CD4-positive, alpha-beta T cell treated with Interleukin-4 for 4 hours (primary cell): ENCODE measurements around the gene BCKDK.
"Not testable (repeated sequence)": the region's sequence is repeated elsewhere in the genome, so short reads cannot be mapped to it uniquely, and the experiment has no call there.

Source experiments
- DNase-seq: peaks from one replicate; pipeline ENCODE4 v3.0.0-alpha.2; 2020

Gene BCKDK

DNA sequence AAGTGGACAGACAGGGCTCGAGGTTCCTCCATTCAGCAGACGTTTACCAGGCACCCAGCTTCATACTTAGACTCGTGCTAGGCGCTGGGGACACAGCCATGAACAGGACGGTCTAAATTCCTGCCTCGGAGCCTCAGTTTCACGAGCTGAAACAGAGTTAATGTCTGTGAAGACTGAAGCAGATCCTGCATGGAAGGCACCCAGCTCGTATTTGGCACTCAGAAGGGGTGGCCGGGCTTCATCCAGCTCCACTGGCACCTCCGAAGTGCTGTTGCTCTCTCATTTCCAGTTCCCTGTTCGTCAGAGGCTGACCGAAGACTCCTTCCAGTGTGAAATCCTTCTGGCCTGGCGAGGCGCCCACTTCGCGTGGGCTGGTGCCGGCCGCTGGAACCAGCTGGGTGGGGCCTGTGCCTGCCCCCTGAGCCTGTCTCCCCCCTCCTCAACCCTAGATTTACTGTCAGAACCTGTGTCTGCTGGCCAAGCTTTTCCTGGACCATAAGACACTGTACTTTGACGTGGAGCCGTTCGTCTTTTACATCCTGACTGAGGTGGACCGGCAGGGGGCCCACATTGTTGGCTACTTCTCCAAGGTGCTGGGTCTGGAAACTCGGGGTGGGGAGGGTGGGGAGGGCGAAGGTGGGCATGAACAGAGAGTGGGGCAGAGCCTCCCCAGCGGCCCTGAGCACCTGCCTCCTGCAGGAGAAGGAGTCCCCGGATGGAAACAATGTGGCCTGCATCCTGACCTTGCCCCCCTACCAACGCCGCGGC is 21.6 kb downstream of the BCKDK start:
- DNase-seq, result no peak

GRCh38 chr16:31130336-31130891 is 22.2 kb downstream of the BCKDK start:
- DNase-seq, result no peak

- DNase-seq, result no peak
Measured at GRCh38 chr16:31130899-31131298, 22.7 kb downstream of the BCKDK start.

DNA sequence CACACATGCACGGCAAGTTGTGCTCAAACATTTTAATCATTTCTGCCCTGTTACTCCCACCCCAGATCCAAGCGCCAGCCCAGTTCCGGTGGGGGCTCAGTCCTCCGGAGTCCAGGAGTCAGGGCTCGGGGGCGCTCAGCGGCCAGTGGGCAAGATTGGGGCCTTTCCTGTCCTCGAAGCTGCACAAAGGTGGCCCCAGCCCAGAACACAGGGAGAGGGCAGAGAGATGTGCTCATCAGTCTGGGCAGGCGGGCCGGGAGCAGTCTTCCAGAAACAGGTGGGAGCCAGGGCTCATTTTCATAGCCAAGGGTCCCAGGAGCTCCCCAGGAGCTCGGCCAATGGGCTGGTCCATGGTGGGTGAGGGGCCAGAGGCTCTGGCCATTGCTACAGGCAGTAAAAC is 23.2 kb downstream of the BCKDK start:
- no peak for DNase-seq

DNA sequence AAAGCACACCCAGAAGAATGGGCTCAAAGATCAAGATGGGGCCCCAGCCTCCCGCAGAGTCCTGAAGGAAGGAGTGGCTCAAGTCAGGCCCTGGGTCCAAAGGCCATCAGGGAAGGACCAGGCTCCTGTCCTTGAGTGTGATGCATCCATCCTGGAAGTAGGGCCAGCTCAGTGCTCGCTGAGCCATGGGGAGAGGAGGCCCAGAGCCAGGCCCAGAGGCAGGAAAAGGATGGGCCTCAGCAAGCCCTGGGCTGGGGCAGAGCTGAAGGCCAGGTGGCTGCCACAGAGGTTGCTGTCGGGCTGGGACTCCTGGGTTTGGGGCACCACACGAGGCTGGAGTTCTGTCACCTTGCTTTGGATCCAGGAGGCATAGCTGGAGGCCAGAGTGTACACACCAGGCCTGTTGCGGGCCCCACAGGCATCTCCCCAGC is 23.7 kb downstream of the BCKDK start:
- DNase-seq, result no peak

DNA sequence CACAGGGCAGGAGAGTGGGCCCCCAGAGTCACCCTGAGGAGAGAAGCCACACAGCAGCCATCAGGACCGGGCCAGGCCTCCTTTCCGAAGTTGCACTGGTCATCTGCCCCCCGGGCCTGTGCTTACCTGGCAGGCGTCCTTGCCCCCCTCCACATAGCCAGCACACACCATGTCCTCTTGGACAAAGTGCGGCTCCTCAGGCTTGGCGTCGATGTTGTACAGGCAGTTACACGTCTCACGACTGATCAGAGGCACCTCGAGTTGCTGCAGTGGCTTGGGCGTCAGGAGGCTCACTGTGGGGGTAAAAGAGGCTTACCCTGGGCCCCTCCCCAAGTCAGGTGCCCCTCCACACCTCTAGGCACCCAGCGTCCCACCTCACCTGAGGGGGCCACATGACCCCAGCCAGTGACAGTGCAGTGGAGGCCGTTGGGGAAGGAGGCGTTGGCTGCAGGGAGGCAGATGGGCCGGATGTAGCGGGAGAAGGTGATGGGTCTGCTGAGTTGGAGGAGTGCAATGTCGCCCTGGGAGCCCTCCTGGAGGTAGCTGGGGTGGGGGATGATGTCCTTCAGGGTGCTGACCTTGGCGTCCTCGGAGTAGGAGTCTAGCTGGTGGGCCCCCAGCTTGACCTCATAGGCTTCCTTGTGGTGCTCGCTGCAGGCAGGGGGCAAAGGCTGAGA is 24.3 kb downstream of the BCKDK start:
- no peak for DNase-seq

GRCh38 chr16:31133046-31133501 is 24.9 kb downstream of the BCKDK start:
- DNase-seq, result no peak

DNA sequence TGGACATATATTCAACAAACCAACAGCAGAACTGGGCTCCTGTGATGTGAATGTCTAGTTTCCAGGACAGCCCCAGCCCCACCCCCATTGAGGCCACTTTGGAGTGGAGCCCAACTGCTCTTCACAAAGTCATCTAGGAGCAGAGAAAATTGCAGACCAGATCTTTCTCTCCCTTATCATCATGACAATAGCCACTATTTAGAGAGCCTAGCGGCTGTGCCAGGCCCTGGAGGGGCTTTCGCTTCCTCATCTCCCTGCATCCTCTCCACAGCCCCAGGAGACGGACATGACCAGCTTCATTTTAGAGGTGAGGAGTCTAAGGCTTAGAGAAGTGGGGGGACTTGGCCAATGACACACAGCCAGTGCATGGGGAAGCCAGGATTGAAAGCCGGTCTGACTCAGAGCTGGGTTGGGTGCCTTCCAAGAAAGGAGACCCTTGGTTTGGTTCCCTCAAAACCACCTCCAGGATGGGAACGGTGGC is 25.9 kb downstream of the BCKDK start:
- no peak for DNase-seq

DNA sequence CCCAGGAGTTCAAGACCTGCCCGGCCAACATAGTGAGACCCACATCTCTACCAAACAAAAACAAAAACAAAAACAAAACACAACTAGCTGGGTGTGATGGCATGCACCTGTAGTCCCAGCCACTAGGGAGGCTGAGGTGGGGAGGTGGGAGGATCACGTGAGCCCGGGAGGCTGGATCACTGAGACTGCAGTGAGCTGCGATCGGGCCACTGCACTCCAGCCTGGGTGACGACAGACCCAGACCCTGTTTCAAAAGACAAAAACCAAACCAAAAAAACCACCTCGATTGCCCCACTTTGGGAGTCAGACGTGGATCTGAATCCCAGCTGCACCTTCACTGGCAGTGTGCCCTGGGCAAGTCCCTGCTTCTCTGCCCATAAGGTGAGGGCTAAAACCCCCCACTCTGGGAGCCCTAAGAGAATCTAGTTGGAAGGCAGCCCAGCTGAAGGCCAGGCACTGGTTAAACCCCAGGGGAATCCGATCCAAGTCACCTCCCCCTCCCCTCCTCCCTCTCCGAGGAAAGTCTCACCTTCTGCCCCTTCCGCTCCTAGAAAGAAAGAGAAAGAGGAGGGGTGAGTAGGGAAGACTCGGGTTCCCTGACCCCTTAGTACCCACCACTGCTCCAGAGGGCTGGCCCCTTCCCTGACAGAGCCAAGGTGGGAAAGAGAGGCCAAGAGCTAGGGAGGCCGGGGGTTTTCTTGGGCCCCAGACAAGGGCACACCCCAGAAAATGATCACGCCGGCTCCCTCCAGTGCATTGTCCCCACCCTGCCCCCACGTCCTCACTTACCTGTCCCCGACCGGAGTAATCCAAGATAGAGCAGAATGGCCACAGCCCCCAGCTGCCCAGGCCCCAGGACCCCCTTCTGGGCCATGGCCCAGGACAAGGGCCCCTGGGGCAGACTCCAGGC is 26.7 kb downstream of the BCKDK start:
- DNase-seq, result no peak

DNA sequence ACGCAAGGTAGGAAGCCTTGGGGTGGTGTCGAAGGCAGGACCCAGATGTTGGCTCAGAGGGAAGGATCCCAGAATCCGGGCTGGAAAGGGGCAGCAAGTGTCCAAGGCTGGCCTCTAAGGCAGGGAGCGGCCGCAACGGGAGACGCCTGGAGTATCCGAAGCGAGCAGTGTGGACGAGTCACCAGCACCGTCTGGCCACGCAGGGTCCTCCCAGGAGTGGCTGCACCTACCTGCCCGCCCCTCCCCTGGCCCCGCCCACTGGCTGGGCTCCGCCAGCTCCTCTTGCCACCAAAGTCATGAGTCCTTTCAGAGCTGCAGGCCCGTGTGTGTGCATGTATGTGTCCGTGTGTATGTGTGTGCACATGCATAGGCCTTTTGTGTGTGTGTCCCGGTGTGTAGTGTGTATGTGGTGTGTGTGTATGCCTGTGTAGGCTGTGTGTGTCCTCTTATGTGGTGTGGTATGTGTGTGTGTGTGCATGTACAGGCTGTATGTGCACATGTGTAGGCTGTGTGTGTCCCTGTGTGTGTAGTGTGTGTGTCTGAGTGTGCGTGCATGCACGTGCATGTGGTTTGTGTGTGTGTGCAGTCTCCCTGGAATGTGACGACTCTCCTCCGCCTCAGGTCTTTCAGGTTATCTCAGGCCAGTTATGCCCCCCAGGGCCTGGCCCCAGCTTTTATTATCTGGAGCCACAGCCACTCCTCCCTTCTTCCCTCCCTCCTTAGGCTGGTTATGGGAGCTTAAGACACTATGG is 27.5 kb downstream of the BCKDK start, which contains the start of gene PRSS8:
Gene PRSS8, minus strand, starts transcription at position 193 of the 752 bp plus-strand sequence. CDS start 229 bp downstream, outside the sequence.
- DNase-seq, result no peak

DNA sequence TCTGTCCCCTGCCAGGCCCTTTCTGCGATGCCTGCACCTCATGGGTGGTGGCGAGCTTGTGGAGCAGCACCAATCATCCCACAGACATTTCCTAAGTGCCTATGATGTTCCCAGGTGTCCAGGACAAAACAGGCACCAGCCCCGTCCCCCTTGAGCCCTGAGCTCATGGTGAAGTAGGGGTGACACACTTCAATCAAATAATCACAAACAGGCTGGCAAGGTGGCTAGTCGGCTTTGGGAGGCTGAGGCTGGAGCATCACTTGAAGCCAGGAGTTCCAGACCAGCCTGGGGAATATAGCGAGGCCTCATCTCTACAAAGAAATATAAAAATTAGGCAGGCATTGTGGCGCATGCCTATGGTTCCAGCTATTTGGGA is 28.1 kb downstream of the BCKDK start:
- no peak for DNase-seq

DNA sequence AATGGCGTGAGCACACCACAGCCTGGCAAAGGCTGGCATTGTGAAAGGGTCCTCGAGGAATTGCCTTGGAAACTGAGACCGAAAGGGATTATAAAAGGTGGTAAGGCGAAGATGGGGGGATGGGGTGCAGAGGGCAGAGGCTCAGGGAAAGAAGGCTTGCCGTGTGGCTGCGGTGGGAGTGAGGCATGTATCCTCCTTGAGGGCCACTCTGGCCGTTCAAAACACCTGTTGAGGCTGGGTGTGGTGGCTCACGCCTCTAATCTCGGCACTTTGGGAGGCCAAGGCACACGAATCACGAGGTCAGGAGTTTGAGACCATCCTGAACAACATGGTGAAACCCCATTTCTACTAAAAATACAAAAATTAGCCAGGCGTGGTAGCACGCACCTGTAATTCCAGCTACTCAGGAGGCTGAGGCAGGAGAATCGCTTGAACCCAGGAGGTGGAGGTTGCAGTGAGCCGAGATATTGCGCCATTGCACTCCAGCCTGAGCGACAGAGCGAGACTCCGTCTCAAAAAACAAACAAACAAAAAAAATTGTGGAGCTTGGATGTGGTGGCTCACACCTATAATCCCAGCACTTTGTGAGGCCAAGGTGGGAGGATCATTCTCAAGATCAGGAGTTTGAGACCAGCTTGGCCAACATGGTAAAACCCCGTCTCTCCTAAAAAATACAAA is 28.8 kb downstream of the BCKDK start:
- not testable (repeated sequence) for DNase-seq

- no peak for DNase-seq
Measured at GRCh38 chr16:31138621-31139578, 30.7 kb downstream of the BCKDK start.

- not testable (repeated sequence) for DNase-seq
Measured at GRCh38 chr16:31141071-31141469, 32.9 kb downstream of the BCKDK start.

DNA sequence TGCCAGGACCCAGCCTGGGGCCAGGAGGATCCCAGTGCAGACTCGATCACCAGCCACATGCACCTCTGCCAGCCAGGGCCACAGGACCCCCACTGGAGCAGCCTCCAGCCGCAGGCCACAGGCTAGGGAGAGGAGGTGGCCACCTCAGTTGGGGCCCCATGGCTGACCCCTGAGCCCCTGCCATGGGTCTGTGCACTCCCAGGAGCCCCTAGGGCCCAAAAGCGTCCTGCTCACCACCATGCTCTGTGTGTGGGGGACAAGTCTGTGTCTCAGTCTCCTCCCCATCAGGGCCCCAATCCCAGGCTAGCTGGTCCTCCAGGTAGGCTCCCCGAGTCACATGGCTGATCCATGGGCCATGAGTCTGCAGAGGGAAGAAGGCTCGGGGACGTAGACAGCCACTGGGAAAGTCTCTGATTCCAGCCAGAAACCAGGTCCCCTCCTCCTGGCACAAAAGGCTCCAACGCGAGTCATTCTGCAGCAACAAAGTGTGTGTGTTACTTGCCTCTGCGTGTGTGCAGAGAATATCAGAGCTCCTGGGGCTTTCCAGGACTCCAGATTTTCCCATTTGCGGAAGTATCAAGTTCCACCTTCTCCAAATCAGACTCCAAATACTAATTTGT is 33.4 kb downstream of the BCKDK start:
- no peak for DNase-seq

GRCh38 chr16:31142109-31143010 is 34.2 kb downstream of the BCKDK start:
- peak; percentile 99 for DNase-seq

- DNase-seq, result no peak
Measured at GRCh38 chr16:31143011-31143693, 35.0 kb downstream of the BCKDK start.

- no peak for DNase-seq
Measured at GRCh38 chr16:31143694-31144148, 35.5 kb downstream of the BCKDK start.
